ENCODE data around the gene C9orf78. TPM values are rescaled to one million over a fixed set of nuclear protein-coding genes. Genes with fewer than 3 reads are reported as not detected.

Gene C9orf78
- total RNA-seq, 1 experiment from 2014 or later = 36.4 TPM

DNA sequence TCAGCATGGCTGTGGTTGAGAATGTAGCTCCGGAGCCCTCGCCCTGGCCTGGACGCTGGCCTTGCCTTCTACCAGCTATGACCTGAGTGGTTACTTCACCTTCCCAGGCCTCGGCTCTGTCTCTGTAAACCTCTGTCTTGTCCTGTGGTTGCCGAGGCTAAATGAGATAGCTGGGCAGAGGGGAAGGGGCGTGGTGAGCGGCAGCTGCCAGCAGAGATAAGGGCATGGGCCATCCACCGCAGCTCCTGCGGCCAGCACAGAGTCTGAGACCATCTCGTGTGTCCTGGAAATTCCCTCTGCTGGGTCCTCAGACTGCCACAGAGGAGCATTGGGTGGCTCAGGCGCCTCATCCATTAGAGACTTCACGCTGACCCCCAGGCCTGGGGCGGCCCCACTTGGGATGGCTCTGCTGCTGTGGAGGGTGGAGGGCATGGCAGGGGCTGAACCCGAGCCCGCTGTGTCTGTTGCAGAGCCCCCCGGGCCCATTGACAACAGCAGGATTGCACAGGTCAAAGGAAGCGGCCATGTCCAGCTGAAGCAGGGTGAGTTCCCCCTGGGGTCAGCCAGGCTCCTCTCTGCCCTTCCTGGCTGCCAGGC lies 44.1 kb upstream of the C9orf78 start:
- ChIA-PET CTCF (no interaction called here), POLR2A (interaction anchor here (0.5 kb wide), 1 partner anchor 160 kb away, joined by 5 read pairs; no protein-coding TSS in a partner anchor)
- Mint-ChIP-seq H3K27ac (no peak overlapping the region), H3K4me1 (peaks cover 3% of the 10 kb centered on the region), H3K36me3 (no peaks in the 10 kb centered on the region; the same call in 1 of the 2 replicates), H3K4me3 (no peak overlapping the region), H3K9me3 (no peaks in the 10 kb centered on the region), H3K27me3 (ENCODE audit: low read depth) (no peaks in the 10 kb centered on the region)
- no peak for ATAC-seq
- DNase-seq (ENCODE audit: low spot score) = no peak
- TF ChIP-seq HMGA2 (CRISPR knock-in tag; IDR thresholded peaks at IDR 0.05) (no peak), JUN (CRISPR knock-in tag; IDR thresholded peaks at IDR 0.05) (no peak), NFYB (CRISPR knock-in tag; conservative IDR thresholded peaks at IDR 0.05; ENCODE audit: low read depth) (no peak), CDX4 (CRISPR knock-in tag; IDR thresholded peaks at IDR 0.05; ENCODE audit: borderline replicate concordance) (no peak), CREB1 (CRISPR knock-in tag; IDR thresholded peaks at IDR 0.05) (no peak), ETV6 (CRISPR knock-in tag; IDR thresholded peaks at IDR 0.05) (no peak), JAZF1 (CRISPR knock-in tag; IDR thresholded peaks at IDR 0.05) (no peak), ATF2 (CRISPR knock-in tag; IDR thresholded peaks at IDR 0.05; ENCODE audit: borderline replicate concordance, low read depth) (no peak), ZSCAN18 (CRISPR knock-in tag; IDR thresholded peaks at IDR 0.05) (no peak)

DNA sequence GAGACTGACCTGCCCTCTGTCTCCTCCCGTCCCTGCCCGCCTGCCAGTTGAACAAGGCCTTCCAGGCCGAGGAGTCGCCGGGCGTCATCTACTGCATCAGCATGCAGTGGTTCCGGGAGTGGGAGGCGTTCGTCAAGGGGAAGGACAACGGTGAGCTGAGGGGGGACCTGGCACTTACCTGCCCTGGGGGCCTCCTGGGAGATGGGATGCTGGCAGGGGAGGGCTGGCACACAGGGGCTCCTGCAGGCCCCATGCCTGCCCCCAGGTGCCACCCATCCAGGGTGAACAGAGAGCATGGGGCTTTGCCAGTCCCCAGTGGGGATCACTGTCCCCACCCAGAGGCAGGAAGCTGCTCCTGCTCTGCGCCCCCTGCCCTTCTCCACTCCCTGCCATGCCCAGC lies 43.2 kb upstream of the C9orf78 start:
- ATAC-seq (no peak), DNase-seq (ENCODE audit: low spot score) (no peak)
- H3K27ac Mint-ChIP-seq = no peak overlapping the region; the same call in 1 of the 2 replicates
- TF ChIP-seq JAZF1 (CRISPR knock-in tag; IDR thresholded peaks at IDR 0.05) (no peak), ZNF232 (CRISPR knock-in tag; IDR thresholded peaks at IDR 0.05) (no peak), FOXK1 (CRISPR knock-in tag; IDR thresholded peaks at IDR 0.05) (no peak), RORB (CRISPR knock-in tag; IDR thresholded peaks at IDR 0.05) (no peak), NFYB (CRISPR knock-in tag; conservative IDR thresholded peaks at IDR 0.05; ENCODE audit: low read depth) (no peak), E2F1 (CRISPR knock-in tag; IDR thresholded peaks at IDR 0.05) (no peak), ELF4 (CRISPR knock-in tag; IDR thresholded peaks at IDR 0.05; ENCODE audit: low read depth) (no peak), GTF2I (CRISPR knock-in tag; conservative IDR thresholded peaks at IDR 0.05) (no peak), NR3C1 (CRISPR knock-in tag; conservative IDR thresholded peaks at IDR 0.05; ENCODE audit: low read depth) (no peak), ZNF423 (CRISPR knock-in tag; IDR thresholded peaks at IDR 0.05) (no peak)
- TF ChIP-seq, protein P1, sequence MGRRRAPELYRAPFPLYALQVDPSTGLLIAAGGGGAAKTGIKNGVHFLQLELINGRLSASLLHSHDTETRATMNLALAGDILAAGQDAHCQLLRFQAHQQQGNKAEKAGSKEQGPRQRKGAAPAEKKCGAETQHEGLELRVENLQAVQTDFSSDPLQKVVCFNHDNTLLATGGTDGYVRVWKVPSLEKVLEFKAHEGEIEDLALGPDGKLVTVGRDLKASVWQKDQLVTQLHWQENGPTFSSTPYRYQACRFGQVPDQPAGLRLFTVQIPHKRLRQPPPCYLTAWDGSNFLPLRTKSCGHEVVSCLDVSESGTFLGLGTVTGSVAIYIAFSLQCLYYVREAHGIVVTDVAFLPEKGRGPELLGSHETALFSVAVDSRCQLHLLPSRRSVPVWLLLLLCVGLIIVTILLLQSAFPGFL (CRISPR knock-in tag; IDR thresholded peaks at IDR 0.05; ENCODE audit: borderline replicate concordance) = no peak
- TF ChIP-seq, protein P2, sequence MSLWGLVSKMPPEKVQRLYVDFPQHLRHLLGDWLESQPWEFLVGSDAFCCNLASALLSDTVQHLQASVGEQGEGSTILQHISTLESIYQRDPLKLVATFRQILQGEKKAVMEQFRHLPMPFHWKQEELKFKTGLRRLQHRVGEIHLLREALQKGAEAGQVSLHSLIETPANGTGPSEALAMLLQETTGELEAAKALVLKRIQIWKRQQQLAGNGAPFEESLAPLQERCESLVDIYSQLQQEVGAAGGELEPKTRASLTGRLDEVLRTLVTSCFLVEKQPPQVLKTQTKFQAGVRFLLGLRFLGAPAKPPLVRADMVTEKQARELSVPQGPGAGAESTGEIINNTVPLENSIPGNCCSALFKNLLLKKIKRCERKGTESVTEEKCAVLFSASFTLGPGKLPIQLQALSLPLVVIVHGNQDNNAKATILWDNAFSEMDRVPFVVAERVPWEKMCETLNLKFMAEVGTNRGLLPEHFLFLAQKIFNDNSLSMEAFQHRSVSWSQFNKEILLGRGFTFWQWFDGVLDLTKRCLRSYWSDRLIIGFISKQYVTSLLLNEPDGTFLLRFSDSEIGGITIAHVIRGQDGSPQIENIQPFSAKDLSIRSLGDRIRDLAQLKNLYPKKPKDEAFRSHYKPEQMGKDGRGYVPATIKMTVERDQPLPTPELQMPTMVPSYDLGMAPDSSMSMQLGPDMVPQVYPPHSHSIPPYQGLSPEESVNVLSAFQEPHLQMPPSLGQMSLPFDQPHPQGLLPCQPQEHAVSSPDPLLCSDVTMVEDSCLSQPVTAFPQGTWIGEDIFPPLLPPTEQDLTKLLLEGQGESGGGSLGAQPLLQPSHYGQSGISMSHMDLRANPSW (CRISPR knock-in tag; conservative IDR thresholded peaks at IDR 0.05; ENCODE audit: low read depth) = no peak
- H3K27me3 Mint-ChIP-seq (ENCODE audit: low read depth) = no peaks in the 10 kb centered on the region
- H3K36me3 Mint-ChIP-seq = peaks cover 2% of the 10 kb centered on the region; the same call in 1 of the 2 replicates
- no peaks in the 10 kb centered on the region for H3K9me3 Mint-ChIP-seq
- ChIA-PET CTCF (no interaction called here), POLR2A (interaction anchor here (0.6 kb wide), 1 partner anchor 384 kb away, joined by 3 read pairs; no protein-coding TSS in a partner anchor)
- no peaks in the 10 kb centered on the region; the same call in 1 of the 2 replicates for H3K4me1 Mint-ChIP-seq
- H3K4me3 Mint-ChIP-seq = no peak overlapping the region
